ENCODE measurements around the gene ASTN1.

ASTN1 gene

GRCh38 chr1:176843352-176844297 is 320.9 kb downstream of the ASTN1 start:
- no peak overlapping the region for H3K4me3 ChIP-seq (ENCODE audit: low read depth, low read length)

GRCh38 chr1:176841238-176841637 is 323.3 kb downstream of the ASTN1 start:
- H3K4me3 ChIP-seq (ENCODE audit: low read depth, low read length) = no peak overlapping the region

GRCh38 chr1:176839216-176839615 is 325.3 kb downstream of the ASTN1 start:
- H3K4me3 ChIP-seq (ENCODE audit: low read depth, low read length) = no peak overlapping the region

GRCh38 chr1:176838276-176838995 is 326.1 kb downstream of the ASTN1 start:
- no peak overlapping the region for H3K4me3 ChIP-seq (ENCODE audit: low read depth, low read length)

- H3K4me3 ChIP-seq (ENCODE audit: low read depth, low read length) = no peak overlapping the region
These were observed 326.8 kb downstream of the ASTN1 start for GRCh38 chr1:176837708-176838107.

GRCh38 chr1:176831150-176831549 is 333.4 kb downstream of the ASTN1 start:
- H3K4me3 ChIP-seq (ENCODE audit: low read depth, low read length) = no peak overlapping the region

- H3K4me3 ChIP-seq (ENCODE audit: low read depth, low read length) = no peak overlapping the region
These were observed 335.3 kb downstream of the ASTN1 start for GRCh38 chr1:176829261-176829660.

- no peak overlapping the region for H3K4me3 ChIP-seq (ENCODE audit: low read depth, low read length)
These were observed 338.2 kb downstream of the ASTN1 start for GRCh38 chr1:176826265-176826664.

- no peak overlapping the region for H3K4me3 ChIP-seq (ENCODE audit: low read depth, low read length)
These were observed 344.0 kb downstream of the ASTN1 start for GRCh38 chr1:176820391-176821031.

- no peak overlapping the region for H3K4me3 ChIP-seq (ENCODE audit: low read depth, low read length)
These were observed 348.3 kb downstream of the ASTN1 start for GRCh38 chr1:176816232-176816631.

- no peak overlapping the region for H3K4me3 ChIP-seq (ENCODE audit: low read depth, low read length)
These were observed 348.9 kb downstream of the ASTN1 start for GRCh38 chr1:176815621-176816020.

- no peak overlapping the region for H3K4me3 ChIP-seq (ENCODE audit: low read depth, low read length)
These were observed 352.8 kb downstream of the ASTN1 start for GRCh38 chr1:176811511-176812288.

- H3K4me3 ChIP-seq (ENCODE audit: low read depth, low read length) = no peak overlapping the region
These were observed 355.2 kb downstream of the ASTN1 start for GRCh38 chr1:176809292-176809691.
